GM12872 (cell line): ENCODE measurements around the gene RPL39.

Experiments used
- CTCF ChIP-seq: IDR thresholded peaks from 3 replicates; pipeline ENCODE4 v1.5.1; 2011; ENCODE audit warnings: low read depth, mild to moderate bottlenecking, low read length, moderate library complexity; ENCODE audit not compliant: insufficient read depth

The RPL39 gene

DNA sequence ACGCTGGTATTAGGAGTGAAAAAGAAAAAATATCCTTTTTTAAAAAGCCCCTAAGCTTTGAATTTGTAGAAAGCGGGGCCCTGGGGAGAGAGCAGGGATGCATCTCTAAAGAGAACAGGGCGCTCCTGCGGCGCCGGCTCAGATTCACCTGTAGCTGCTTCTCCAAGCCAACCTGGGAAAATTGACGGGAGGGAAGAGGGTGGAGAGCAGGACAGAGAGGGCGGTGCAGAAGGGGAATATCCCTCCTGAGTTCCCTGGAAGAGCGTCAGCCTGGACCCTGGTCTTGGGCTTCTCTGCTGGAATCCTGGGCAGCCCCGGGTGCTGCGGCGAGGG, 33.8 kb downstream of the RPL39 start:
- TF ChIP-seq CTCF: no peak

DNA sequence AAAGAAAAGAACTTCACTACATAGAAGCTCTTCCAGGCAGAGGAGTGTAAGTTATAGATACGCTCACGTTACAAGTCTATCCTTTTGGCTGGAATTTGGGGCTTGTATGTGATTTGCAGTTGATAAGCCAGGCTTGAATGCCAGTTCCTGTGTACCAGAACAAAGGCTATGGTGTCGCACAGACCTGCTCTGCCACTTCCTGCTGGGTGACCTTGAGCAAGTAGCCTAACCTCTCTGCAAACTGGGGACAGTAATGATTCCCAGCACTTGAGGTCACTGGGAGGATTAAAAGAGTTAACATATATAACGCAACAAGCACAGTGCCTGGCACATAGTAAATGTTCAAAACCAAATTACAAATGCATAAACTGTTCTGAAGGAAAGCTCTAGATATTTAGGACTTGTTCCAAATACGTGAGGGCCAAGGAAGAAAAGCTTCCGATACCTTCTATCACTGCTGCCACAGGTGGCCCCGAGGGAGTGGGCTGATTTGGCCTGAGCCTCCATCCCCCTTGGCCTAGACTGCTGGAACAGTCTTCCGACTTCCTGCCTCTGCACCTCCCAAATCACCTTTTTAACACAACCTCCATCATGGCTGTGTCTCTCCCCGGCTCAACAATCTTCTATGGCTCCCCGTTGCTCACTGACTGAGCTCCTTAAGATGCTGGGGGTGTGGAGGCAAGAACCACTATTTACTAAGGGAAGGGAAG, 34.3 kb downstream of the RPL39 start:
- no peak for TF ChIP-seq CTCF

DNA sequence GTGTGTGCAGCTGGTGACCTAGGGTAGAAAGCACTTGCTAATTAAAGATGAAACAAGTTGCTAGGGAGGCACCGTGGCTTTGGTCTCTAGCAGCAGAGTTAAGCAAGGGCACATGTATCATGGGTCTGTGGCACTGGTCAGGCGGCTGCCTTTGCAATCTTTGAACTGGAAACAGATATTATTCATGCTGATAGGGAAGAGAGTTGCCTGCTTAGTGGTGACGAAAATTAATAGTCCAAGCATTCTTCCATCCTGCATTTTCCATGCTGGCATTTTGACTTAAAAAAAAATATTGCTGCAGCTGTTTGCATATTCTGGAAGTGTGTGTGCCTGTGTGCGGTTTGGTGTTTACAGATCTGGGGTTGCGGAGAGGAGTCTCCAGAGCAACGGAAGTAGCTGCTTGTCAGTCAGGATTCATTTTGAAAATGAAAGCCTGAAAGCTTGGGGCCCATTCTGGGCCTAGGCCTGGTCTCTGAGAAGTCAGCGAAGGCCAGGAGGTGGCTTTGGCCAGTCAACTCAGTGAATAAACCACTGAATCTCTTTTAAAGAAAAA, 35.4 kb downstream of the RPL39 start:
- TF ChIP-seq CTCF: no peak

GRCh38 chrX:119753639-119754257, 37.7 kb downstream of the RPL39 start:
- peak; percentile 53 for TF ChIP-seq CTCF

DNA sequence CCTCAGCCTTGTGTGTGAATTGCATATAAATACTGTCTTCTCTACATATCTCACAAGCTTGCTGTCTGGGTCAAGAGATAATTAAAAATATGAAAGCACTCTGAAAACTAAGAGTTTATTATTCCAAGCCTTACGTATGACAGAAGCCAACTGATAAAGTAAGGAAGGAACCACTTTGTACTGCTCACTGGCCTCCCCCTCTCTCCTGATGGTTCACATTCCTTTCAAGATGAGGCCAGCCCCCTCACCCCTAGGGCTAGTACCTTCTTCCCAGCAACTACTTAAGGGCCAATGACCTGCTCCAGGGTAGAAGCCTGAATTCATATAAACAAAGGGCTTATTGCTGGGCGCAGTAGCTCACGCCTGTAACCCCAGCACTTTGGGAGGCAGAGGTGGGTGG, 38.4 kb downstream of the RPL39 start:
- TF ChIP-seq CTCF: no peak

DNA sequence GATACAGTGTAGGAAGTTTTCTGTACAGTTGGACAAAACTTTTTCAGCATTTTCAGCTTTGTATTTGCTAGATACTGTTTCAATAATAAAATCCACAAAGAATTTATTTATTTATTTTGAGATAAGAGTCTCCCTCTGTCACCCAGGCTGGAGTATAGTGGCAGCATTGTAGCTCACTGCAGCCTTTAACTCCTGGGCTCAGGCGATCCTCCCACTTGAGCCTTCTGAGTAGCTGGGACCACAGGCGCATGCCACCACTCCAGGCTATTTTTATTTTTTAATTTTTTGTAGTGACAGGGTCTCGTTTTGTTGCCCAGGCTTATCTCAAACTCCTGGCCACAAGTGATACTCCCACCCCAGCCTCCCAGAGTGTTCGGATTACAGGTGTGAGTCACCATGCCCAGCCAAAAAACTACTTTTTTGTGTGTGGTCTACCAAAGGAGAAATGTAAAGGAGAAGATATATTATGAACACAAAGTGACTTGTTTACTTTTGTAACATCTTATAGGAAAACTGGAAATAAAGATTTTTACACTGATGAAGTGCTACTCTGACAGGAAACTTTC, 46.1 kb downstream of the RPL39 start:
- no peak for TF ChIP-seq CTCF

DNA sequence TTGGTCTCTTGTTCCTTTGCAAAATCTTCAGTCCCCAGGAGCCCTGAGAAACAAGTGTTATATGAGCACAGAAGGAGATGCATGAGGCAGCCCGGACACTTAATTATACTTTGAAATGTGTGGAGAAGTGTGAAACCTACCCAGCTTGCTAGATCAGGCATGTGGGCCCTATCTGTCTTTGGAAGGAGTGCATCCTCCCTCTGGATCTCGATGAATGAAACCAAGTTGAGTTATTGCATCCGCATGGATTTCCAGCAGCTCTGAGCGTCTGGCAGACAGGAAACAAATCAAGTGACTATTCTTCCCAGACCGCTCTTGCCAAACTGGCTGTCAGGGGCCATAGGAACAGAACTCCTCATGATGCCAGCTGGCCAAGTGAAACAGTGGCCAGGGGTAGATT, 52.7 kb downstream of the RPL39 start:
- no peak for TF ChIP-seq CTCF
